Esophagus squamous epithelium (tissue), 4 donors: ENCODE data around the gene PRKD1.

Experiments
- CTCF ChIP-seq, 6 experiments: fragments of 450-650 bp in 4 of 6; fragments of 200-600 bp in 2 of 6; sonication (generic) in 2 of 6; IDR thresholded peaks; one replicate each; pipeline ENCODE4 v1.5.1; 2016 to 2019; ENCODE audit warnings: antibody characterized with exemption in 6 of 6, mild to moderate bottlenecking in 4 of 6, moderate library complexity in 4 of 6
- POLR2A ChIP-seq, 4 donors: fragments of 450-650 bp; IDR thresholded peaks; one replicate each; pipeline ENCODE4 v1.6.1; 2017; ENCODE audit warnings: antibody characterized with exemption in 4 of 4, mild to moderate bottlenecking in 4 of 4, moderate library complexity in 3 of 4

- TF ChIP-seq CTCF (IDR thresholded peaks at IDR 0.05) = no peak
- TF ChIP-seq POLR2A (IDR thresholded peaks at IDR 0.05) = no peak
Observed at GRCh38 chr14:29919845-29920244, 7.8 kb downstream of the PRKD1 start.
